Activated B cell treated with CpG ODN at 0.5 μM for 24 hours (primary cell): ENCODE measurements around the gene SIN3A. TPM values are rescaled to one million over a fixed set of nuclear protein-coding genes. Genes with fewer than 3 reads are reported as not detected.

Experiments used
- ATAC-seq: fragments of 200-7000 bp; cut with Tn5 transposase; one replicate; pipeline ENCODE4 v1.10.0; 2021; ENCODE audit warnings: low read depth, mild to moderate bottlenecking, moderate library complexity
- CTCF ChIA-PET: fragments of 350-600 bp; sonication (Branson Sonifier 250); formaldehyde crosslinking; loops from one replicate; lab custom pipeline; 2021; ENCODE audit warnings: antibody characterized with exemption; lab: Charles Lee
- POLR2A ChIA-PET: fragments of 350-600 bp; sonication (Branson Sonifier 250); formaldehyde crosslinking; loops from one replicate; lab custom pipeline; 2021; ENCODE audit warnings: antibody characterized with exemption; lab: Charles Lee
- DNase-seq: peaks from one replicate; pipeline ENCODE4 v3.0.0; 2022
- H3K27ac Mint-ChIP-seq: one replicate; pipeline ENCODE4 v1.8.0; 2020; ENCODE audit warnings: mixed read lengths
- H3K27me3 Mint-ChIP-seq: one replicate; pipeline ENCODE4 v1.8.0; 2021; ENCODE audit warnings: mixed read lengths
- H3K36me3 Mint-ChIP-seq: one replicate; pipeline ENCODE4 v1.8.0; 2021; ENCODE audit warnings: low read depth, mixed read lengths
- H3K4me1 Mint-ChIP-seq: one replicate; pipeline ENCODE4 v1.8.0; 2021; ENCODE audit warnings: mixed read lengths
- H3K4me3 Mint-ChIP-seq: one replicate; pipeline ENCODE4 v1.8.0; 2020; ENCODE audit warnings: mild to moderate bottlenecking, mixed read lengths
- H3K9me3 Mint-ChIP-seq: one replicate; pipeline ENCODE4 v1.8.0; 2020; ENCODE audit warnings: mixed read lengths
- intact Hi-C: fragments of 100-400 bp; cut with micrococcal nuclease; formaldehyde crosslinking; loops from one replicate; pipeline ENCODE4 v1.15.1; 2024
- total RNA-seq: library from RNA; stranded (reverse); gene quantifications from 2 replicates; pipeline ENCODE4 v1.2.3, GENCODE V29; 2022
- TF ChIP-seq, protein P1 (sequence below): fragments of 200-600 bp; IDR thresholded peaks from one replicate; pipeline ENCODE4 v1.8.0; 2022; ENCODE audit warnings: antibody characterized with exemption, mild to moderate bottlenecking

SIN3A gene
- total RNA-seq, 1 donor from 2014 or later = 122 TPM

- no peaks in the 10 kb centered on the region for H3K4me1 Mint-ChIP-seq
- no peaks in the 10 kb centered on the region for H3K9me3 Mint-ChIP-seq
- intact Hi-C loops = no loop called here
- H3K27me3 Mint-ChIP-seq = no peaks in the 10 kb centered on the region
- H3K36me3 Mint-ChIP-seq = peaks cover 36% of the 10 kb centered on the region
- TF ChIP-seq, protein P1, sequence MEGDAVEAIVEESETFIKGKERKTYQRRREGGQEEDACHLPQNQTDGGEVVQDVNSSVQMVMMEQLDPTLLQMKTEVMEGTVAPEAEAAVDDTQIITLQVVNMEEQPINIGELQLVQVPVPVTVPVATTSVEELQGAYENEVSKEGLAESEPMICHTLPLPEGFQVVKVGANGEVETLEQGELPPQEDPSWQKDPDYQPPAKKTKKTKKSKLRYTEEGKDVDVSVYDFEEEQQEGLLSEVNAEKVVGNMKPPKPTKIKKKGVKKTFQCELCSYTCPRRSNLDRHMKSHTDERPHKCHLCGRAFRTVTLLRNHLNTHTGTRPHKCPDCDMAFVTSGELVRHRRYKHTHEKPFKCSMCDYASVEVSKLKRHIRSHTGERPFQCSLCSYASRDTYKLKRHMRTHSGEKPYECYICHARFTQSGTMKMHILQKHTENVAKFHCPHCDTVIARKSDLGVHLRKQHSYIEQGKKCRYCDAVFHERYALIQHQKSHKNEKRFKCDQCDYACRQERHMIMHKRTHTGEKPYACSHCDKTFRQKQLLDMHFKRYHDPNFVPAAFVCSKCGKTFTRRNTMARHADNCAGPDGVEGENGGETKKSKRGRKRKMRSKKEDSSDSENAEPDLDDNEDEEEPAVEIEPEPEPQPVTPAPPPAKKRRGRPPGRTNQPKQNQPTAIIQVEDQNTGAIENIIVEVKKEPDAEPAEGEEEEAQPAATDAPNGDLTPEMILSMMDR = no peak
- POLR2A ChIA-PET = interaction anchor here (1.8 kb wide), 1 partner anchor 9 kb away, joined by 5 read pairs; the partner anchor contains the start of gene MAN2C1
- no peak for DNase-seq
- ATAC-seq = no peak
- CTCF ChIA-PET = interaction anchor here (1.2 kb wide), 1 partner anchor 9 kb away, joined by 3 read pairs; the partner anchor contains the start of gene MAN2C1
- H3K27ac Mint-ChIP-seq = no peak overlapping the region
- H3K4me3 Mint-ChIP-seq = no peak overlapping the region
These were observed 92.5 kb downstream of the SIN3A start for GRCh38 chr15:75358771-75359536.

- intact Hi-C loops = no loop called here
- peaks cover 34% of the 10 kb centered on the region for H3K36me3 Mint-ChIP-seq
- no peak for DNase-seq
- H3K4me1 Mint-ChIP-seq = no peaks in the 10 kb centered on the region
- ChIA-PET POLR2A (no interaction called here), CTCF (no interaction called here)
- no peaks in the 10 kb centered on the region for H3K9me3 Mint-ChIP-seq
- H3K27ac Mint-ChIP-seq = no peak overlapping the region
- H3K27me3 Mint-ChIP-seq = no peaks in the 10 kb centered on the region
- no peak overlapping the region for H3K4me3 Mint-ChIP-seq
- no peak for ATAC-seq
- TF ChIP-seq, protein P1 = no peak
These were observed 93.4 kb downstream of the SIN3A start for GRCh38 chr15:75357976-75358673.

GRCh38 chr15:75356517-75356916 lies 95.0 kb downstream of the SIN3A start:
- H3K4me3 Mint-ChIP-seq = no peak overlapping the region

GRCh38 chr15:75356006-75356405 lies 95.5 kb downstream of the SIN3A start:
- intact Hi-C loops = no loop called here
- Mint-ChIP-seq H3K27me3 (no peaks in the 10 kb centered on the region), H3K9me3 (no peaks in the 10 kb centered on the region), H3K27ac (no peak overlapping the region), H3K4me3 (no peak overlapping the region), H3K36me3 (peaks cover 28% of the 10 kb centered on the region), H3K4me1 (peaks cover 4% of the 10 kb centered on the region)
- ATAC-seq (no peak), DNase-seq (no peak)
- CTCF ChIA-PET = no interaction called here
- POLR2A ChIA-PET = no interaction called here
- TF ChIP-seq, protein P1 = no peak

More at GRCh38 chr15:75356517-75356916, 95.0 kb downstream of the SIN3A start:
- CTCF ChIA-PET = no interaction called here
- POLR2A ChIA-PET = no interaction called here
- H3K9me3 Mint-ChIP-seq = no peaks in the 10 kb centered on the region
- intact Hi-C loops = no loop called here
- no peak overlapping the region for H3K27ac Mint-ChIP-seq
- TF ChIP-seq, protein P1 = no peak
- DNase-seq = no peak
- ATAC-seq = no peak
- H3K36me3 Mint-ChIP-seq = peaks cover 31% of the 10 kb centered on the region
- H3K27me3 Mint-ChIP-seq = no peaks in the 10 kb centered on the region
- H3K4me1 Mint-ChIP-seq = no peaks in the 10 kb centered on the region

GRCh38 chr15:75355369-75355768 lies 96.1 kb downstream of the SIN3A start:
- CTCF ChIA-PET = no interaction called here
- TF ChIP-seq, protein P1 = no peak
- intact Hi-C loops = no loop called here
- Mint-ChIP-seq H3K4me3 (no peak overlapping the region), H3K27ac (no peak overlapping the region), H3K4me1 (peaks cover 11% of the 10 kb centered on the region), H3K27me3 (no peaks in the 10 kb centered on the region), H3K36me3 (peaks cover 25% of the 10 kb centered on the region), H3K9me3 (no peaks in the 10 kb centered on the region)
- POLR2A ChIA-PET = interaction anchor here (0.9 to 1.9 kb wide), 2 partner anchors 13 to 96 kb away, joined by 3 to 10 read pairs; partner anchors contain the start of genes MAN2C1 and SIN3A
- DNase-seq (no peak), ATAC-seq (no peak)
